Tibial nerve (tissue), 4 donors: ENCODE measurements around the gene CLDND1.

Experiments
- EP300 ChIP-seq, 2 donors: sonication (generic); formaldehyde crosslinking; IDR thresholded peaks; one replicate each; pipeline ENCODE4 v1.6.1; 2017; ENCODE audit warnings: antibody characterized with exemption in 2 of 2, mild to moderate bottlenecking in 1 of 2
- POLR2A ChIP-seq, 2 donors: fragments of 450-650 bp; IDR thresholded peaks; one replicate each; pipeline ENCODE4 v1.6.1; 2017; ENCODE audit warnings: antibody characterized with exemption in 2 of 2, mild to moderate bottlenecking in 2 of 2, moderate library complexity in 2 of 2
- TF ChIP-seq, protein P1 (sequence below), 5 experiments: fragments of 200-600 bp in 3 of 5; fragments of 450-650 bp in 2 of 5; sonication (generic) in 3 of 5; IDR thresholded peaks; one replicate each; pipeline ENCODE4 v1.5.1; 2016 to 2019; ENCODE audit warnings: antibody characterized with exemption in 5 of 5, mild to moderate bottlenecking in 3 of 5, moderate library complexity in 2 of 5

GRCh38 chr3:98483626-98484025, 39.1 kb downstream of the CLDND1 start:
- TF ChIP-seq, protein P1, sequence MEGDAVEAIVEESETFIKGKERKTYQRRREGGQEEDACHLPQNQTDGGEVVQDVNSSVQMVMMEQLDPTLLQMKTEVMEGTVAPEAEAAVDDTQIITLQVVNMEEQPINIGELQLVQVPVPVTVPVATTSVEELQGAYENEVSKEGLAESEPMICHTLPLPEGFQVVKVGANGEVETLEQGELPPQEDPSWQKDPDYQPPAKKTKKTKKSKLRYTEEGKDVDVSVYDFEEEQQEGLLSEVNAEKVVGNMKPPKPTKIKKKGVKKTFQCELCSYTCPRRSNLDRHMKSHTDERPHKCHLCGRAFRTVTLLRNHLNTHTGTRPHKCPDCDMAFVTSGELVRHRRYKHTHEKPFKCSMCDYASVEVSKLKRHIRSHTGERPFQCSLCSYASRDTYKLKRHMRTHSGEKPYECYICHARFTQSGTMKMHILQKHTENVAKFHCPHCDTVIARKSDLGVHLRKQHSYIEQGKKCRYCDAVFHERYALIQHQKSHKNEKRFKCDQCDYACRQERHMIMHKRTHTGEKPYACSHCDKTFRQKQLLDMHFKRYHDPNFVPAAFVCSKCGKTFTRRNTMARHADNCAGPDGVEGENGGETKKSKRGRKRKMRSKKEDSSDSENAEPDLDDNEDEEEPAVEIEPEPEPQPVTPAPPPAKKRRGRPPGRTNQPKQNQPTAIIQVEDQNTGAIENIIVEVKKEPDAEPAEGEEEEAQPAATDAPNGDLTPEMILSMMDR (IDR thresholded peaks at IDR 0.05) = no peak
- TF ChIP-seq POLR2A (IDR thresholded peaks at IDR 0.05) = no peak
- no peak for TF ChIP-seq EP300 (IDR thresholded peaks at IDR 0.05)
